Measurements from ENCODE around the gene CARS1.

CARS1 gene

DNA sequence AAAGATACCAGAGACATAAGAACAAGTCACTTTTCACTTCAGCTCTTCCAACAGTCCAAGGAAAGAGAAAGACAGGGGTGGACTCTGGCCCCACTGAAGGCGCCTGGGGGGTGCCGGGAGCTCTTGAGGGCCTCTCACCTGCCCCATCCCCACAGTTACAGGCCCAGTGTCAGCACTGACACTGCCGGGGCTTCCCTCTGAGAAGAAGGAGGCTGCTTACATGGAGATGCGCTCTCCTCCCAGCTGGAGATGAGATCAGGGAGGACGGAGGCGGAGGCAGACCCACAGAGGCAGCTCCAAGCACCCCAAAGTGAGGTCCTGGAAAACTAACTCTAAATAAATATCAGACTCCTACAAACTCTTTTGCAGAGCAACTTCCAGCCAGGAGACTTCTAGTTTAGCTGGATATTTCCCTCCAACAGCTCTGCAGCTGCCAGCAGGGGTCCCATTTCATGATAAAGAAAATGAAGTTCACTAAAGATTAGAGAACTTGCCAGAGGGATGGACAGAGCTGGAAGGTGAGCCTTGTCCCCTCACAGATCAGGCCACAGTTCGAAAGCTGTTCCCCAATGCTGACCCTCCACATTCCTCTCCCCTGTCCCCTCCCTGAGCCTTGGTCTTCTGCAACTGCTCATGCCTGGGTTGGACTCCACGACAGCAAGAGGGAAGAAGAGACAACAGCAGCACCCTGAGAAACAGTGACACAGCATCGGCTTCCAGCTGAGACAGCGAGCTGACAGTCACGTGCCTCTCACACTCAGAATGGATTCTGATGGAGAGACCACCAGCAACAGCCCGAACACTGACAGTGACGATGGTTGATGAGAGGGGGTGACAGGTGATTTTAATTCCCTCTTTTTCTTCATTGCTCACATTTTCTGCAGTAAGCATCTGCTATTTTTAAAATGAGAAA, 5.8 kb downstream of the CARS1 start:
- H3K4me3 ChIP-seq (ENCODE audit: low read length), result no peak overlapping the region
- H3K4me1 ChIP-seq (ENCODE audit: low read length), result peaks cover 31% of the 10 kb centered on the region
- no peaks in the 10 kb centered on the region for H3K9me3 ChIP-seq (replicated peaks; ENCODE audit: insufficient read depth, low read length)
- H3K27me3 ChIP-seq (replicated peaks; ENCODE audit: insufficient read depth, low read length), result no peaks in the 10 kb centered on the region
- no peak overlapping the region for H3K9ac ChIP-seq (ENCODE audit: low read length)
- no peaks in the 10 kb centered on the region for H3K9me2 ChIP-seq (replicated peaks; ENCODE audit: insufficient read depth, low read length)
- no peaks in the 10 kb centered on the region for H3K36me3 ChIP-seq (replicated peaks; ENCODE audit: insufficient read depth, low read length)
- H2AFZ ChIP-seq (ENCODE audit: low read length), result no peak overlapping the region
- peaks cover 22% of the 10 kb centered on the region for H3F3A ChIP-seq (ENCODE audit: insufficient read depth, low read length)
- TF ChIP-seq EZH2 (optimal IDR thresholded peaks at IDR 0.05; ENCODE audit: low read depth, low read length), result no peak
- TF ChIP-seq, protein P1, sequence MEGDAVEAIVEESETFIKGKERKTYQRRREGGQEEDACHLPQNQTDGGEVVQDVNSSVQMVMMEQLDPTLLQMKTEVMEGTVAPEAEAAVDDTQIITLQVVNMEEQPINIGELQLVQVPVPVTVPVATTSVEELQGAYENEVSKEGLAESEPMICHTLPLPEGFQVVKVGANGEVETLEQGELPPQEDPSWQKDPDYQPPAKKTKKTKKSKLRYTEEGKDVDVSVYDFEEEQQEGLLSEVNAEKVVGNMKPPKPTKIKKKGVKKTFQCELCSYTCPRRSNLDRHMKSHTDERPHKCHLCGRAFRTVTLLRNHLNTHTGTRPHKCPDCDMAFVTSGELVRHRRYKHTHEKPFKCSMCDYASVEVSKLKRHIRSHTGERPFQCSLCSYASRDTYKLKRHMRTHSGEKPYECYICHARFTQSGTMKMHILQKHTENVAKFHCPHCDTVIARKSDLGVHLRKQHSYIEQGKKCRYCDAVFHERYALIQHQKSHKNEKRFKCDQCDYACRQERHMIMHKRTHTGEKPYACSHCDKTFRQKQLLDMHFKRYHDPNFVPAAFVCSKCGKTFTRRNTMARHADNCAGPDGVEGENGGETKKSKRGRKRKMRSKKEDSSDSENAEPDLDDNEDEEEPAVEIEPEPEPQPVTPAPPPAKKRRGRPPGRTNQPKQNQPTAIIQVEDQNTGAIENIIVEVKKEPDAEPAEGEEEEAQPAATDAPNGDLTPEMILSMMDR (IDR thresholded peaks at IDR 0.05; ENCODE audit: low read length), result no peak
- no peak for TF ChIP-seq EZH2phosphoT487 (IDR thresholded peaks at IDR 0.05; ENCODE audit: low read length)
- H3K27ac ChIP-seq (ENCODE audit: low read length), result peak overlapping the region; percentile 92; the same call in 1 of the 2 replicates
- H4K20me1 ChIP-seq (ENCODE audit: insufficient read depth, low read length), result no peaks in the 10 kb centered on the region
- no peak for DNase-seq
- no peak overlapping the region for H3K4me2 ChIP-seq (ENCODE audit: low read depth, low read length)
- peaks cover 93% of the 10 kb centered on the region for H3K79me2 ChIP-seq (ENCODE audit: low read length)

DNA sequence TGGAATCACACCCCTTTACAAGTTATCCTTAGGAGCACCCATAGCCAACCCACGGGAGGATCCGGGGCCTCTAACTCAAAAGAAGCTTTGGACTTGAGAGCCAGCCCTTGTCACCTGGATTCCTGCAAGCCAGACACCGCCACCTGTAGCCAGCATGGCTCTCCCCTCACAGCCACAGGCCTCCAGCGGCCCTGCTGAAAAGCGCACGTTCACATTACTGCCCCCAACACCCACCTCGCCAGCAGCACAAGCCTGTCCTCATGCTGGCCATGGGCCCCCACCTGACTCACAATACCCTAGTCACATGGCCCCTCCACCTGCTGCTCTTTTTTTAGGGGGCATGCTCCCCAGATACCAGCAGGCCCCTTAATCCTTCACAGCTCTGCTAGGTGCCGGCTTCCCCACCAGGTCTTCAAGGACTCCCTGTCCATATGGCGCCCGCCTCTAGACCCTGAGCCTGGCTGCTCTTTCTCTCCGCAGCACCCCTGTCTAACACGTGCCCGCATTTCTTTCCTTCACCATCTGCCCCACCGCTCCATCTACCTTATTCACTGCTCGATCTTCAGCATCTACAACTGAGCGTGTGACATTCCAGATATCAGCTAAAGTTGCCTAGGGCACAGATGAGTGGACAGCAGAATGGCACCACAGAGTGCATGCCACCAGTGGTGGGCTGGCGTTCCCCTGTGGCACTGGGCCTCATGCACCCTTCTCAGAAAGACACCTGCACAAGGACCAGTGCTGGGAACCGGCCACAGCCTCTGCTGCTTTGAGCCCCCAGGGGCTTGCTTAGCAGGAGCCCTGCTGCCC, 6.6 kb downstream of the CARS1 start:
- H3K4me3 ChIP-seq (ENCODE audit: low read length), result peak overlapping the region; percentile 35; the same call in 1 of the 2 replicates
- H3K79me2 ChIP-seq (ENCODE audit: low read length), result peaks cover 93% of the 10 kb centered on the region
- peak overlapping the region; percentile 42; the same call in 1 of the 2 replicates for H3K9ac ChIP-seq (ENCODE audit: low read length)
- H3K36me3 ChIP-seq (replicated peaks; ENCODE audit: insufficient read depth, low read length), result no peaks in the 10 kb centered on the region
- H3F3A ChIP-seq (ENCODE audit: insufficient read depth, low read length), result peaks cover 22% of the 10 kb centered on the region
- no peak for DNase-seq
- H4K20me1 ChIP-seq (ENCODE audit: insufficient read depth, low read length), result no peaks in the 10 kb centered on the region
- peak overlapping the region; percentile 82 for H3K4me2 ChIP-seq (ENCODE audit: low read depth, low read length)
- peaks cover 23% of the 10 kb centered on the region for H3K4me1 ChIP-seq (ENCODE audit: low read length)
- no peaks in the 10 kb centered on the region for H3K9me3 ChIP-seq (replicated peaks; ENCODE audit: insufficient read depth, low read length)
- TF ChIP-seq EZH2phosphoT487 (IDR thresholded peaks at IDR 0.05; ENCODE audit: low read length), result no peak
- no peak for TF ChIP-seq EZH2 (optimal IDR thresholded peaks at IDR 0.05; ENCODE audit: low read depth, low read length)
- TF ChIP-seq, protein P1 (IDR thresholded peaks at IDR 0.05; ENCODE audit: low read length), result no peak
- H2AFZ ChIP-seq (ENCODE audit: low read length), result peak overlapping the region; percentile 53; the same call in 1 of the 2 replicates
- peak overlapping the region; percentile 92 for H3K27ac ChIP-seq (ENCODE audit: low read length)
- no peaks in the 10 kb centered on the region for H3K9me2 ChIP-seq (replicated peaks; ENCODE audit: insufficient read depth, low read length)
- no peaks in the 10 kb centered on the region for H3K27me3 ChIP-seq (replicated peaks; ENCODE audit: insufficient read depth, low read length)

DNA sequence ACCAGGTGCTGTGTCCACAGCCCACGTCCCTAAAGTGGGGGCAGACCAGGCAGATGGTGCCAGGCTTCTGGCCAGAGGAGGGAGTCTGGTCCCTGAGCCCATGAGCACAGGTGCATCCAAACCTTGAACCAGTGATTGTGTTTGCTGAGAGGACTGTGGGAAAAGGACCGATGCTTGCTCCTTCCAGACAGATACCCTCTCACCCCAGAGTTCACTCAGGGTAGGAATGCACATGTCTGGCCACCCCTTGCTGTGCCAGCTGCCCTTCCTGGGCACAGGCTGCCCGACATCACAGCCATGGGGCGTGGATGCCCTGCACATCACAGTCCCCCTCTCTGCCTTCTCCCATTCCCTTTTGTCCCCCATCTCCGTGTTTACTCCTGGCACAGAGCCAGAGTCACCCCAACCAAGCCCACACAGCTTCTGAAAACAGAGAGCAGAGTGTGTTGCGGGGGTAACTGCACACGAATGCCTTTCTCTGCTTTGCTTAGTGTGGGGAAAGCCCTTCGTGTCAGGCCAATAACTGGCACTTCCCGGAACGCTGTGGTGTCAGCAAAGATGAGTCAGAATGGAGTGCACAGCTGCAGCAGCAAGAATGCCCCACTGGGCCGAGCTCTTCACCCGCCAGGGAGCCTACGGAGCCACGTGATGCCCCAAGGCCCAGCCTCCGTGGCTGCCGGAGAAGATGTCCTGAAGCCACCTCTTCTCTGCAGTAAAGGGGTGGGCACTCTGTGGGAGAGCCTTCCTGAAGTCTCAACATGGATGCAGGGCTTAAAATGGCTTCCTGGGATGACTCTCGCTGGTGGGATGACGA, 7.6 kb downstream of the CARS1 start:
- TF ChIP-seq, protein P1 (IDR thresholded peaks at IDR 0.05; ENCODE audit: low read length), result peak; percentile 54
- no peak for TF ChIP-seq EZH2phosphoT487 (IDR thresholded peaks at IDR 0.05; ENCODE audit: low read length)
- Histone ChIP-seq H3K4me3 (ENCODE audit: low read length) (peak overlapping the region; percentile 43), H2AFZ (ENCODE audit: low read length) (peak overlapping the region; percentile 53; the same call in 1 of the 2 replicates), H3K27me3 (replicated peaks; ENCODE audit: insufficient read depth, low read length) (no peaks in the 10 kb centered on the region), H3K79me2 (ENCODE audit: low read length) (peaks cover 93% of the 10 kb centered on the region), H3F3A (ENCODE audit: insufficient read depth, low read length) (peaks cover 22% of the 10 kb centered on the region), H3K9ac (ENCODE audit: low read length) (peak overlapping the region; percentile 63), H3K4me1 (ENCODE audit: low read length) (peaks cover 23% of the 10 kb centered on the region), H4K20me1 (ENCODE audit: insufficient read depth, low read length) (no peaks in the 10 kb centered on the region), H3K4me2 (ENCODE audit: low read depth, low read length) (peak overlapping the region; percentile 82), H3K27ac (ENCODE audit: low read length) (peak overlapping the region; percentile 92), H3K36me3 (replicated peaks; ENCODE audit: insufficient read depth, low read length) (no peaks in the 10 kb centered on the region), H3K9me2 (replicated peaks; ENCODE audit: insufficient read depth, low read length) (no peaks in the 10 kb centered on the region), H3K9me3 (replicated peaks; ENCODE audit: insufficient read depth, low read length) (no peaks in the 10 kb centered on the region)
- peak; percentile 97 for DNase-seq
